Astrocyte of the spinal cord (primary cell): ENCODE measurements around the gene GRK3.
A peak's percentile ranks its signal among the peaks of the same experiment; 100 is the strongest.
"Not testable (repeated sequence)": the region's sequence is repeated elsewhere in the genome, so short reads cannot be mapped to it uniquely, and the experiment has no call there.

Experiments used
- DNase-seq: peaks from one replicate; pipeline ENCODE4 v3.0.0; 2011; ENCODE audit warnings: low read depth, low spot score
- H3K4me3 ChIP-seq: 2 replicates; pipeline ENCODE4 v1.5.1; 2011; ENCODE audit warnings: low read depth, mild to moderate bottlenecking, low read length, moderate library complexity
- in situ Hi-C: cut with HindIII; loops from 2 replicates; pipeline ENCODE4 v1.10.0; 2017; ENCODE audit warnings: low sequenced_read_pairs
- TF ChIP-seq, protein P1 (sequence below): IDR thresholded peaks from 2 replicates; pipeline ENCODE4 v1.5.1; 2012; ENCODE audit warnings: low read depth, mild to moderate bottlenecking, low read length, inconsistent platforms

GRK3 gene

DNA sequence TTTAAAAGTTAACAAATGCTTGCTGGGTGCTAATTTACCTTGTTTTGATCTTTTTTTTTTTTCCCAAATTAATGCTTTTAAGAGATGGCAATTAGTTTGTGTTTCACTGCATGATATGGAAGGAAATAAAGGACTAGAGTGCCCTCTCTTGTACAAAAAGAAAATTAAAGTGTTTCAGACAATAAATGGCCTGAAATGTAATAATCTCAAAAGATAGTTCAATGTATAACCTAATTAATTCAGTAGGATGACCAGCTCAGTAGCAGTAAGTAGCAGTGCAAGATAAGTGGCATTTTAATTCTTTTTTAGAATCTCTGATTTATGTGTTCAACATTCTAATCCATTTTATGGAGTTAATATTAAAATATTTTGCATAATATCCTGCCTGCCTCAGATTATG, 137.6 kb downstream of the GRK3 start:
- in situ Hi-C loops = no loop called here
- H3K4me3 ChIP-seq = no peak overlapping the region
- TF ChIP-seq, protein P1, sequence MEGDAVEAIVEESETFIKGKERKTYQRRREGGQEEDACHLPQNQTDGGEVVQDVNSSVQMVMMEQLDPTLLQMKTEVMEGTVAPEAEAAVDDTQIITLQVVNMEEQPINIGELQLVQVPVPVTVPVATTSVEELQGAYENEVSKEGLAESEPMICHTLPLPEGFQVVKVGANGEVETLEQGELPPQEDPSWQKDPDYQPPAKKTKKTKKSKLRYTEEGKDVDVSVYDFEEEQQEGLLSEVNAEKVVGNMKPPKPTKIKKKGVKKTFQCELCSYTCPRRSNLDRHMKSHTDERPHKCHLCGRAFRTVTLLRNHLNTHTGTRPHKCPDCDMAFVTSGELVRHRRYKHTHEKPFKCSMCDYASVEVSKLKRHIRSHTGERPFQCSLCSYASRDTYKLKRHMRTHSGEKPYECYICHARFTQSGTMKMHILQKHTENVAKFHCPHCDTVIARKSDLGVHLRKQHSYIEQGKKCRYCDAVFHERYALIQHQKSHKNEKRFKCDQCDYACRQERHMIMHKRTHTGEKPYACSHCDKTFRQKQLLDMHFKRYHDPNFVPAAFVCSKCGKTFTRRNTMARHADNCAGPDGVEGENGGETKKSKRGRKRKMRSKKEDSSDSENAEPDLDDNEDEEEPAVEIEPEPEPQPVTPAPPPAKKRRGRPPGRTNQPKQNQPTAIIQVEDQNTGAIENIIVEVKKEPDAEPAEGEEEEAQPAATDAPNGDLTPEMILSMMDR = peak; percentile 28

DNA sequence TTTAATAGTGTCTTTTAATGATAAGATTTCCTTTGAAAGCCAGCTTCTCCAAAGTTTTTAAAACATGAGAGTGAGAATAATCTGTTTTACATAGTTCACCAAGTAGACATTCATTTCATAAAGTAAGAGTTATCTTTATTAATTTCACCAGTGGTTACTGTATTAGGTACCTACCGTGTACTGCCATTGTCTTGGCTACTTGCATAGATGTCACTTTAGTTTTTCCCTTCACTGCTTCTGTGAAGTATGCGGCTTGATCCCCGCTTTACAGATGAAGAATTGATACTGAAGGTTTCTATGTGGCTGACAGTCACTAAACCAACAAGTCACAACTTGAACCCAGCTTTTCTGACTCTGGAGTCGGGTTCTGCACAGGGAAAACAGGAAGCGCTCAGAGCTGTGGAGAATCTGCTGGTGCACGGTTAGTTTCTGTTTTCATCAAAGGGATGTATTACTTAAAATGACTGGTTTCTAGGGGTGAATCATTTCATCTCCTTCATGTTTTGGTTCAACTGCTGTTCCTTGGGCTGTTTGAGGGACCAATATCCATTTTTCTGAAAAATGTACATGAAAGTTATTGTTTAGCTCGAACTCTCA, 138.2 kb downstream of the GRK3 start:
- DNase-seq = no peak
- no peak overlapping the region for H3K4me3 ChIP-seq
- in situ Hi-C loops = no loop called here
- TF ChIP-seq, protein P1 = no peak

More for the DNA sequence above, 137.6 kb downstream of the GRK3 start:
- DNase-seq = peak; percentile 50

DNA sequence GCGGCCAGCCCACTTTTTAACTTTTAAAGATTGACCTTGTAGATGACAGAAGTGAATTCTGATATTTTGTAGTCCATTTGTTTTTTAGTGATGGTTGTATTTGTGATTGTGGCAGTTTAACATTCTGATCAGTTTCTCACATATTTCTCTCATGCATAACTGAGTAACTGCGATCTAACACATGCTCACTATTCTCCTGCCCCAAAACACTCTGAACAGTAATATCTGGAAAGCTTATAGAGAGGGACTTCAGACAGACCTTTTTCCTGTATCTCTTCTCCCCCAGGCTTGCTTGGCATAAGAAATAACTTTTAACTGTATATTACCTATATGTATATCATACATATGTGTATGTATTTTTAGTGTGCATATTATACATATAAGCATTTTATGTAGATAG, 140.2 kb downstream of the GRK3 start:
- TF ChIP-seq, protein P1 = no peak
- no peak for DNase-seq
- in situ Hi-C loops = no loop called here
- H3K4me3 ChIP-seq = no peak overlapping the region

DNA sequence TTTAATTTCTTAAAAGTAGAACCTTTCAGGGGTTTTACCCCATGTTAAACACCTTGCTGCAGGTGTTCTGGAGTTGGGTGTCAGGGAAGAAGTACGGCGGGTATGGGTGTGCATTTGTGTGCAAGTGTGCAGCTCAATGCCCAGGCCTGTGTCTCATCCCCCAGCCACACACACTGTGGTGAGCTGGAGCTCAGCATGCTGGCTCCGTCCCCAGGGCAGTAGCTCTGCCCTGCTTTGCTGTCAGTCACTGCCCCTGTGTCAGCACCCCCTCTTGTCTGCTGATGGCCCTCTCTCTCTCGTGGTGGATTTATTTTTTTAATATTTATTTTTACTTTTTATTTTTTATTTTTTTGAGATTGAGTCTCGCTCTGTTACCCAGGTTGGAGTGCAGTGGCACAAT, 141.7 kb downstream of the GRK3 start:
- in situ Hi-C loops = no loop called here
- no peak overlapping the region for H3K4me3 ChIP-seq
- no peak for DNase-seq
- TF ChIP-seq, protein P1 = no peak

DNA sequence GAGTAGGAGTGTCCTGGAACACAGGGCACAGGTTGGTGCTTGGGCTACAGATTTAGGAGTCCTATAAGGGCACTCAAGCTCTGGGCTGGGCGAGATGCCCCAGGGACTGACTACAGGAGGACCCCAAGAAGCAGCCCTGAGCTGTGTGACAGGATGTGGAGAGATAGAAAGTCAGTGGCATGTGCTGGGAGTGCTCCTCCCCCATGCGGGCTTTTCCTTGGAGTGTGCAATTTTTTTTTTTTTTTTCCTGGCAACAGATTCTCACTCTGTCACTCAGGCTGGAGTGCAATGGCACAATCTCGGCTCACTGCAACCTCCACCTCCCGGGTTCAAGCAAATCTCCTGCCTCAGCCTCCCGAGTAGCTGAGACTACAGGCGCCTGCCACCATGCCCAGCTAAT, 144.0 kb downstream of the GRK3 start:
- H3K4me3 ChIP-seq, in situ Hi-C loops, DNase-seq: not testable (repeated sequence)

DNA sequence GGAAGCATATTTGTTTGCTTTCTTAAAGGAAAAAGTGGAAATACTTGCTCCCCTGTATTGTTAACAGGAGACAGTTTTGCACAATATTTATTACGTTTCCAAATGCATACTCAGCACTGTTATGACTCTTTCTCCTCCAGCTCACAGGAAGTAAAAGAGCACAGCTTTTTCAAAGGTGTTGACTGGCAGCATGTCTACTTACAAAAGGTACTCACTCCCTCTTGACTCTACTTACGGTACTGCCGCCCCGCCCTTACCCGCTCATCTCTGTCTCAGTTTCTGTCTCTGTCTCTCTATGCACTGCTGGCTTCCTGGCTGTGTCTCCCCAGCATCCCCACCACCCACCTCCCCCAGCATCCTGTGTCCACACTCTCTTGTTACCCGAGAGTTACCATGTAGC, 145.3 kb downstream of the GRK3 start:
- in situ Hi-C loops = no loop called here
- TF ChIP-seq, protein P1 = no peak
- H3K4me3 ChIP-seq = no peak overlapping the region
- DNase-seq = no peak

DNA sequence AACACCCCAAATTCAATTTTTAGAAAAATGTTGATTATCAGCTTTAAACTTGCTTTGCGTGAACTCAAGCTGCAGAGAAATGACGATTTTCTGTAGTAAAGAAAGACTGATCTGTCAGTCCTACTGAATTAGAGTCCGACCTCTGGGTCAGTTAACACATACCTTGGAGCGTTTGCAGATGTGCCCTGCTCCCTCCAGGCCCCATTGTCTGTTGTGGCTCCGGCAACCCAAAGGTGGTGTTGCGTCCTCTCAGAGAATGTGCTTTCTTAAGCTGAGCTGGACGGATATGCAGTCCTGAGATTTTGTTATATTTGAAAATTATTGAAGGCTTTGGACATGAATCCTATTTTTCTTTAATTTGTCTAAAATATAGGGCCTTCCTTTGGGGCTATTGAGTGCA, 146.0 kb downstream of the GRK3 start:
- TF ChIP-seq, protein P1 = no peak

More for the DNA sequence above, 146.0 kb downstream of the GRK3 start:
- H3K4me3 ChIP-seq = no peak overlapping the region
- DNase-seq = no peak
- in situ Hi-C loops = no loop called here
